ENCODE measurements around the gene CCDC136. TPM values are rescaled to one million over a fixed set of nuclear protein-coding genes. Genes with fewer than 3 reads are reported as not detected.

The CCDC136 gene
- total RNA-seq, 2 donors from 2014 or later: 46.0 to 51.2 TPM

GRCh38 chr7:128840326-128841170 lies 48.8 kb downstream of the CCDC136 start:
- H3K27me3 ChIP-seq (ENCODE audit: control insufficient read depth, insufficient read depth, low read length, poor library complexity, severe bottlenecking): no peaks in the 10 kb centered on the region
- H3K27ac ChIP-seq (ENCODE audit: low read depth, low read length): no peak overlapping the region
- H3K9ac ChIP-seq (ENCODE audit: extremely low read depth, low read length, poor library complexity, severe bottlenecking): no peak overlapping the region
- no peaks in the 10 kb centered on the region for H3K4me1 Mint-ChIP-seq
- H3K27me3 Mint-ChIP-seq (ENCODE audit: insufficient read depth): no peaks in the 10 kb centered on the region
- no peaks in the 10 kb centered on the region for H3K9me3 ChIP-seq (ENCODE audit: control insufficient read depth, low read length)
- H3K4me1 ChIP-seq (ENCODE audit: control insufficient read depth, insufficient read depth, low read length): no peaks in the 10 kb centered on the region
- no peak overlapping the region for H3K4me3 Mint-ChIP-seq
- H3K9me3 Mint-ChIP-seq: no peaks in the 10 kb centered on the region
- 93 to 96% methylated on average over 16 to 23 of the region's 23 CpGs for WGBS, 2 experiments (ENCODE audit: insufficient coverage in 1 of 2, insufficient read length in 1 of 2)
- no peak overlapping the region for H3K27ac Mint-ChIP-seq
- no peak overlapping the region for H3K4me3 ChIP-seq (ENCODE audit: low read length)
- no peak for DNase-seq
- H3K36me3 Mint-ChIP-seq (ENCODE audit: low read depth): peaks cover 1% of the 10 kb centered on the region
- H3K36me3 ChIP-seq (ENCODE audit: control insufficient read depth, insufficient read depth, low read length): peaks cover 21% of the 10 kb centered on the region
- TF ChIP-seq CTCF (conservative IDR thresholded peaks at IDR 0.05): no peak

GRCh38 chr7:128841171-128841690 lies 49.5 kb downstream of the CCDC136 start:
- H3K9me3 Mint-ChIP-seq: no peaks in the 10 kb centered on the region
- no peak overlapping the region for H3K9ac ChIP-seq (ENCODE audit: extremely low read depth, low read length, poor library complexity, severe bottlenecking)
- H3K9me3 ChIP-seq (ENCODE audit: control insufficient read depth, low read length): no peaks in the 10 kb centered on the region
- H3K36me3 Mint-ChIP-seq (ENCODE audit: low read depth): peaks cover 1% of the 10 kb centered on the region
- no peak for DNase-seq
- H3K4me3 ChIP-seq (ENCODE audit: low read length): no peak overlapping the region
- H3K27me3 ChIP-seq (ENCODE audit: control insufficient read depth, insufficient read depth, low read length, poor library complexity, severe bottlenecking): no peaks in the 10 kb centered on the region
- H3K36me3 ChIP-seq (ENCODE audit: control insufficient read depth, insufficient read depth, low read length): peaks cover 15% of the 10 kb centered on the region
- H3K27ac Mint-ChIP-seq: no peak overlapping the region
- no peaks in the 10 kb centered on the region for H3K27me3 Mint-ChIP-seq (ENCODE audit: insufficient read depth)
- H3K4me1 Mint-ChIP-seq: no peaks in the 10 kb centered on the region
- 94 to 98% methylated on average over 11 to 17 of the region's 17 CpGs for WGBS, 2 experiments (ENCODE audit: insufficient coverage in 1 of 2, insufficient read length in 1 of 2)
- H3K4me1 ChIP-seq (ENCODE audit: control insufficient read depth, insufficient read depth, low read length): no peaks in the 10 kb centered on the region
- H3K27ac ChIP-seq (ENCODE audit: low read depth, low read length): no peak overlapping the region
- H3K4me3 Mint-ChIP-seq: no peak overlapping the region
- no peak for TF ChIP-seq CTCF (conservative IDR thresholded peaks at IDR 0.05)

GRCh38 chr7:128841921-128842673 lies 50.3 kb downstream of the CCDC136 start:
- Histone ChIP-seq H3K27ac (ENCODE audit: low read depth, low read length) (no peak overlapping the region), H3K4me1 (ENCODE audit: control insufficient read depth, insufficient read depth, low read length) (no peaks in the 10 kb centered on the region), H3K4me3 (ENCODE audit: low read length) (no peak overlapping the region), H3K9me3 (ENCODE audit: control insufficient read depth, low read length) (no peaks in the 10 kb centered on the region), H3K9ac (ENCODE audit: extremely low read depth, low read length, poor library complexity, severe bottlenecking) (no peak overlapping the region), H3K36me3 (ENCODE audit: control insufficient read depth, insufficient read depth, low read length) (peaks cover 15% of the 10 kb centered on the region), H3K27me3 (ENCODE audit: control insufficient read depth, insufficient read depth, low read length, poor library complexity, severe bottlenecking) (no peaks in the 10 kb centered on the region)
- Mint-ChIP-seq H3K27me3 (ENCODE audit: insufficient read depth) (no peaks in the 10 kb centered on the region), H3K4me1 (no peaks in the 10 kb centered on the region), H3K36me3 (ENCODE audit: low read depth) (peaks cover 1% of the 10 kb centered on the region), H3K4me3 (no peak overlapping the region), H3K27ac (peak overlapping the region; percentile 72), H3K9me3 (no peaks in the 10 kb centered on the region)
- DNase-seq: peak; percentile 91
- TF ChIP-seq CTCF (conservative IDR thresholded peaks at IDR 0.05): peak; percentile 100
- WGBS, 2 experiments (ENCODE audit: insufficient coverage in 1 of 2, insufficient read length in 1 of 2): 78 to 88% methylated on average over 21 to 35 of the region's 35 CpGs

All from endodermal cell (in vitro differentiated cells).